ENCODE data around the gene MSH3.
"Not testable (repeated sequence)": the region's sequence is repeated elsewhere in the genome, so short reads cannot be mapped to it uniquely, and the experiment has no call there.

The MSH3 gene

DNA sequence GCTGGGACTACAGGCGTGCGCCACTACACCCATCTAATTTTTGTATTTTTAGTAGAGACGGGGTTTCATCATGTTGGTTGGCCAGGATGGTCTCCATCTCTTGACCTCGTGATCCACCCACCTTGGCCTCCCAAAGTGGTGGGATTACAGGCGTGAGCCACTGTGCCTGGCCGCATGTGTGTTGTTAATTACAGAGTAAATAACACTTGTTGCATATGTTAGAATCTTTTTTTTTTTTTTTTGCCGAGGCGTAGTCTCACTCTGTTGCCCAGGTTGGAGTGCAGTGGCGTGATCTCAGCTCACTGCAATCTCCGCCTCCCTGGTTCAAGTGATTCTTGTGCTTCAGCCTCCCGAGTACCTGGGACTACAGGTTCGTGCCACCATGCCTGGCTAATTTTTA lies 86.0 kb downstream of the MSH3 start:
- H3K9ac ChIP-seq (ENCODE audit: low read depth in 1 of 2, low read length in 2 of 2); H3K27me3 ChIP-seq (ENCODE audit: control insufficient read depth in 1 of 2, insufficient read depth in 2 of 2, low read length in 2 of 2): not testable (repeated sequence)

DNA sequence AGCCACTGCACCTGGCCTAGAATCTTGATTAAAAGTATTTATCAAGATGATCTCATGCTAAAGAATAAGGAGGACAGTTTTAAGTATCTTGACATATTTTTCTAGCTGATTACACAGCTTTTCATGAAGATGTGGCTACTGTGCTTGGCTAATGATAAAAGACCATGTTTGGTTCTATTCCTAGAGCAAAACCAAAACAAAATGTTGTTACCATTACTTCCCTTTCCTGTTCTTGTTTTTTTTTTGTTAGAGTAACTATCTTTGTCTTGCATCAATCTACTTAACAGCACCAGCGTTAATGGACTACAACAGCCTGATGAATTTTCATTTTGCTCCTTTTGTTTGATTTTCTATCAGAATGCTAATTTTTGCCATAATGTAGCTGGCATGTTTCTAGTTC lies 86.5 kb downstream of the MSH3 start:
- H3K4me3 ChIP-seq (ENCODE audit: low read depth in 1 of 2, low read length in 2 of 2): no peak overlapping the region
- no peaks in the 10 kb centered on the region for H3K27me3 ChIP-seq (ENCODE audit: control insufficient read depth in 1 of 2, insufficient read depth in 2 of 2, low read length in 2 of 2)
- no peaks in the 10 kb centered on the region for H3K9me3 ChIP-seq (ENCODE audit: control insufficient read depth in 1 of 2, low read length in 2 of 2)
- H3K4me1 ChIP-seq (ENCODE audit: control insufficient read depth in 1 of 2, insufficient read depth in 2 of 2, low read length in 2 of 2): no peaks in the 10 kb centered on the region
- H3K9ac ChIP-seq (ENCODE audit: low read depth in 1 of 2, low read length in 2 of 2): no peak overlapping the region
- H3K36me3 ChIP-seq (ENCODE audit: control insufficient read depth in 1 of 2, insufficient read depth in 2 of 2, low read length in 2 of 2): peaks cover 16 to 23% of the 10 kb centered on the region in 2 donors
- H3K27ac ChIP-seq (ENCODE audit: low read depth, low read length): no peak overlapping the region

More for the DNA sequence above, 86.0 kb downstream of the MSH3 start:
- not testable (repeated sequence) for H3K4me3 ChIP-seq (ENCODE audit: low read depth in 1 of 2, low read length in 2 of 2); H3K4me1 ChIP-seq (ENCODE audit: control insufficient read depth in 1 of 2, insufficient read depth in 2 of 2, low read length in 2 of 2); H3K9me3 ChIP-seq (ENCODE audit: control insufficient read depth in 1 of 2, low read length in 2 of 2); H3K27ac ChIP-seq (ENCODE audit: low read depth, low read length)
- H3K36me3 ChIP-seq (ENCODE audit: control insufficient read depth in 1 of 2, insufficient read depth in 2 of 2, low read length in 2 of 2): peaks cover 13 to 19% of the 10 kb centered on the region in 2 donors

DNA sequence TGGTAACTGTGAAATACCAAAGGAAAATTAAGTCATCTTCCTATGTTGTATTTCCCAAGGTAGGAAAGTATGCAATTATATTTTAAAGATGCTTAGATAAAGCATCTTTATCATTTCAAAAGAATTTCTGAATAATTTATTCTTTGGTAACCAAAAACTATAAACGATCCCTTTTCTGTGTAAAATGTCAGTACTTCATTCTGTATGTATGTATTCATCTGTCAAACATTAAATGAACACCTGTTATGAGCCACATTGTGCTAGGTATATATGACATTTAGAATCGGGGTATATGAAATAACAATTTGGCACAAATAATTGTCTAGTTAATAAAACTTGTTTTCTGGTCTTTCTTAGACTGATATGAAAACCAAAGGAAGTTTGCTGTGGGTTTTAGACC lies 89.7 kb downstream of the MSH3 start:
- H3K27me3 ChIP-seq (ENCODE audit: control insufficient read depth in 1 of 2, insufficient read depth in 2 of 2, low read length in 2 of 2): no peaks in the 10 kb centered on the region
- H3K4me1 ChIP-seq (ENCODE audit: control insufficient read depth in 1 of 2, insufficient read depth in 2 of 2, low read length in 2 of 2): no peaks in the 10 kb centered on the region
- H3K27ac ChIP-seq (ENCODE audit: low read depth, low read length): no peak overlapping the region
- no peak overlapping the region for H3K9ac ChIP-seq (ENCODE audit: low read depth in 1 of 2, low read length in 2 of 2)
- H3K9me3 ChIP-seq (ENCODE audit: control insufficient read depth in 1 of 2, low read length in 2 of 2): no peaks in the 10 kb centered on the region
- peaks cover 25 to 40% of the 10 kb centered on the region in 2 donors for H3K36me3 ChIP-seq (ENCODE audit: control insufficient read depth in 1 of 2, insufficient read depth in 2 of 2, low read length in 2 of 2)
- H3K4me3 ChIP-seq (ENCODE audit: low read depth in 1 of 2, low read length in 2 of 2): no peak overlapping the region

DNA sequence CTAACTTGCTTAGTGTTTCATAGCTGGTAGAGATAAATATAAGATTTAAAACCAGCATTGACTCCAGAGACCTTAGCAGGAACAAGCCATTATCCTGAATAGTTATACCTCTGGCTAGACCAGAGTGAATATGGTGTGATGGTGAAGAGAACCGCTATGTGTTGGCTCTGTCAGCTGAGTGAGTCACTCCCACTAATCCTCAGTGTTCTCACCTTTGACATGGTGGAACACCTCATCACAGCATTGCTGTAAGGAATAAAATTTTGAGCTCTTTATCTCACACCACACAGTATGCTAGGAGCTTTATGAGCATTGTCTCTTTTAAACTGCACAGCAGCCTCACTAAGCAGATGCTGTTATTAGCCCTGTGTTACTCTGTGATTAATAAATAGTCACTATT lies 91.0 kb downstream of the MSH3 start:
- H3K4me1 ChIP-seq (ENCODE audit: control insufficient read depth in 1 of 2, insufficient read depth in 2 of 2, low read length in 2 of 2): no peaks in the 10 kb centered on the region
- H3K9ac ChIP-seq (ENCODE audit: low read depth in 1 of 2, low read length in 2 of 2): no peak overlapping the region
- no peaks in the 10 kb centered on the region for H3K27me3 ChIP-seq (ENCODE audit: control insufficient read depth in 1 of 2, insufficient read depth in 2 of 2, low read length in 2 of 2)
- H3K9me3 ChIP-seq (ENCODE audit: control insufficient read depth in 1 of 2, low read length in 2 of 2): no peaks in the 10 kb centered on the region
- H3K27ac ChIP-seq (ENCODE audit: low read depth, low read length): no peak overlapping the region
- H3K36me3 ChIP-seq (ENCODE audit: control insufficient read depth in 1 of 2, insufficient read depth in 2 of 2, low read length in 2 of 2): peaks cover 25 to 44% of the 10 kb centered on the region in 2 donors
- H3K4me3 ChIP-seq (ENCODE audit: low read depth in 1 of 2, low read length in 2 of 2): no peak overlapping the region

DNA sequence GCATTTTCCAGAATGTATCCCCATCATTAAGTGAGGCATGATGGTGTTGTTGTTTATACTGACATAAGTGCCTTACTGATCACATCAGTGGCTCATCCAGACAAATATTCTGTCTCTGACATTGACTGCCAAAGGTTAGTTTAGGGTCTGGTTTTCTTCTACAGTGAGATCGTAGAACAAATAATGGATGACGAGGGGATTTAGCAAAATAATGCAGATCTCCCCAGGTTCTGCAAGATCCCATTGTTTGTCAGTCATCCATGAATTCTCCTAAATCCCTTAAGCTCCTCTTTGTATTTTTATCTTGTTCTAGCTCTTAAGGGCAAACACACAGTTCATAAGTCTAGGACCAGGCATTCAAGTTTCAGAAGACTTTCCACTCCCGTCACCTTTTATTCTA lies 93.5 kb downstream of the MSH3 start:
- no peak overlapping the region for H3K9ac ChIP-seq (ENCODE audit: low read depth in 1 of 2, low read length in 2 of 2)
- H3K27ac ChIP-seq (ENCODE audit: low read depth, low read length): no peak overlapping the region
- H3K9me3 ChIP-seq (ENCODE audit: control insufficient read depth in 1 of 2, low read length in 2 of 2): no peaks in the 10 kb centered on the region
- H3K4me3 ChIP-seq (ENCODE audit: low read depth in 1 of 2, low read length in 2 of 2): no peak overlapping the region
- no peaks in the 10 kb centered on the region for H3K27me3 ChIP-seq (ENCODE audit: control insufficient read depth in 1 of 2, insufficient read depth in 2 of 2, low read length in 2 of 2)
- peaks cover 22 to 53% of the 10 kb centered on the region in 2 donors for H3K36me3 ChIP-seq (ENCODE audit: control insufficient read depth in 1 of 2, insufficient read depth in 2 of 2, low read length in 2 of 2)
- no peaks in the 10 kb centered on the region for H3K4me1 ChIP-seq (ENCODE audit: control insufficient read depth in 1 of 2, insufficient read depth in 2 of 2, low read length in 2 of 2)

DNA sequence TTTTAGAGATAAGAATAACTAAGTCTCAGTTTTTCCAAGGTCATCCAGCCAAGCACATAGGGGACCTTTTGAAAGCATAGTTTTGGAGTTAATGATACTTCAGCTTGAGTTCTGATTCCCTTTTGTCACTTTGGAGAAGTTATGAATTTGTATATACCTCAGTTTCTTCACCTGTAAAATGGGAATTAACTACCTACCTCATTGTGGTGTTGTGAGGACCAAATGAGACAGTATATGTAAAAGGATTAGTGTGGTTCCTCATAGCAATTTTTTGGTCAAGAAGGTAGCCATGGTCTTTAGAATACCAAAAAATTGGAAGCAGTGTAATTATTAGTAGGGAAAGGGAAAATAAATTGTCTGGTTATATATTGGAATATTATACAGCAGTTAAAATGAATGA lies 98.0 kb downstream of the MSH3 start:
- Histone ChIP-seq H3K9ac (ENCODE audit: low read depth in 1 of 2, low read length in 2 of 2) (no peak overlapping the region), H3K27me3 (ENCODE audit: control insufficient read depth in 1 of 2, insufficient read depth in 2 of 2, low read length in 2 of 2) (no peaks in the 10 kb centered on the region), H3K4me1 (ENCODE audit: control insufficient read depth in 1 of 2, insufficient read depth in 2 of 2, low read length in 2 of 2) (peaks cover 0 to 4% of the 10 kb centered on the region in 2 donors), H3K36me3 (ENCODE audit: control insufficient read depth in 1 of 2, insufficient read depth in 2 of 2, low read length in 2 of 2) (peaks cover 0 to 29% of the 10 kb centered on the region in 2 donors), H3K9me3 (ENCODE audit: control insufficient read depth in 1 of 2, low read length in 2 of 2) (no peaks in the 10 kb centered on the region), H3K27ac (ENCODE audit: low read depth, low read length) (no peak overlapping the region), H3K4me3 (ENCODE audit: low read depth in 1 of 2, low read length in 2 of 2) (no peak overlapping the region)

DNA sequence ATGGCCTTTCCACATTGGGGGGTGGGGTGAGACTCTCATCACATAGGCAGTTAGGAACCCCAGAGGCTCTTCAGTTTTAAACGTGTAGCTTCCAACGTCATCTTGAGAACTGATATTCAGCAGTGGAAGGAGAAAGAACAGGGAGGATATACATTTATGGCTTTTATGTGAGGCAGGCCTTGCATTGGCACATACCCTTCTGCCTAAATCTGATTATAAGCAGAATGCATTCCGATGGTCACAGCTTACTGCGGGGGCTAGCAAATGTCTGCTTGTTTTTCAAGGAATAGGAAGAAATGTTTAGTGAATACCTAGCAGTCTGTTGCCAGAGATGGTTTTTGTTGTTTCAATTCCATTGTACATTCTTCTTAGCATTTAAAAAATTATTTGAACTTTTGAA lies 99.3 kb downstream of the MSH3 start:
- no peak overlapping the region for H3K9ac ChIP-seq (ENCODE audit: low read depth in 1 of 2, low read length in 2 of 2)
- peaks cover 0 to 4% of the 10 kb centered on the region in 2 donors for H3K4me1 ChIP-seq (ENCODE audit: control insufficient read depth in 1 of 2, insufficient read depth in 2 of 2, low read length in 2 of 2)
- no peaks in the 10 kb centered on the region for H3K27me3 ChIP-seq (ENCODE audit: control insufficient read depth in 1 of 2, insufficient read depth in 2 of 2, low read length in 2 of 2)
- H3K27ac ChIP-seq (ENCODE audit: low read depth, low read length): no peak overlapping the region
- H3K4me3 ChIP-seq (ENCODE audit: low read depth in 1 of 2, low read length in 2 of 2): no peak overlapping the region
- no peaks in the 10 kb centered on the region for H3K9me3 ChIP-seq (ENCODE audit: control insufficient read depth in 1 of 2, low read length in 2 of 2)
- peaks cover 0 to 22% of the 10 kb centered on the region in 2 donors for H3K36me3 ChIP-seq (ENCODE audit: control insufficient read depth in 1 of 2, insufficient read depth in 2 of 2, low read length in 2 of 2)

DNA sequence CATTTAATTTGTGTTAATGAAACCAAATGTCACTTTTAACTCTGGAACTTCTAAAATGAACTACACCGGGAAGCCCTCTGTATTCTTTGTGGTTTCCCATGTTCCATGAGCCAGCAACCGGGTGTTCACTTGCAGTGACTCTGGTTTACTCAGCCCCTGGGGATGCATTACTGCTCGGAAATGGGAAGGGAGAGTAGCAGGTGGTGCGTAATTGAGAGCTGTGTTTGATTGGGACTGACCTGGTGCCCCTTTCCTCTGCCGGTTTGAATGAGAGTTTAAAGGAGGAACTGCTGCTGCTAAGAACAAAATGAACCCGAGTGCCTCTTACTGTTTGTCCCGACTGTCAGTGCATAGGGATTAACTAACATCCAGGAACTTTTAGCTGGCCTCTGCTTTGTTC lies 100.4 kb downstream of the MSH3 start:
- Histone ChIP-seq H3K9me3 (ENCODE audit: control insufficient read depth in 1 of 2, low read length in 2 of 2) (no peaks in the 10 kb centered on the region), H3K36me3 (ENCODE audit: control insufficient read depth in 1 of 2, insufficient read depth in 2 of 2, low read length in 2 of 2) (peaks cover 0 to 15% of the 10 kb centered on the region in 2 donors), H3K27me3 (ENCODE audit: control insufficient read depth in 1 of 2, insufficient read depth in 2 of 2, low read length in 2 of 2) (no peaks in the 10 kb centered on the region), H3K4me3 (ENCODE audit: low read depth in 1 of 2, low read length in 2 of 2) (peak overlapping the region in 1 of 2 donors; percentile 8), H3K9ac (ENCODE audit: low read depth in 1 of 2, low read length in 2 of 2) (no peak overlapping the region), H3K27ac (ENCODE audit: low read depth, low read length) (no peak overlapping the region), H3K4me1 (ENCODE audit: control insufficient read depth in 1 of 2, insufficient read depth in 2 of 2, low read length in 2 of 2) (peaks cover 0 to 4% of the 10 kb centered on the region in 2 donors)

DNA sequence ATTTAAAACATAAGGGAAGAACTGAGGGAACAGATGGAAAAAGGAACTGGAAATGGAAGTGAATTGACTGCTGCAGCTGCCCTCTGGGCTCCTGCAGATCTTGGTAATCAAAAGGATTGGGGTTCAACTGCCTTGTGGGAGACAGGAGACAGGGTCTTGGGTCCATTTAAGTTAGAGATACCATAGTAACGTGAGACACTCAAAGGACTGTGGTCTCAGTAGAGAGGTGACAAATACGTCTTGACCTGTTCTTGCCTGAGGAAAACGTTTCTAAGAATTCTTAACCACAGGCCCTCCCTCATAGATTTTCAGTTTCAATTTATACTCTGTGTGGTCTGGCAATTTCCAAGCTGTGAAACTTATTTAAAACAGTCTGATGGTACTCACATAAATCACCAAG lies 101.2 kb downstream of the MSH3 start:
- H3K9ac ChIP-seq (ENCODE audit: low read depth in 1 of 2, low read length in 2 of 2): no peak overlapping the region
- H3K36me3 ChIP-seq (ENCODE audit: control insufficient read depth in 1 of 2, insufficient read depth in 2 of 2, low read length in 2 of 2): peaks cover 0 to 15% of the 10 kb centered on the region in 2 donors
- no peak overlapping the region for H3K27ac ChIP-seq (ENCODE audit: low read depth, low read length)
- H3K4me1 ChIP-seq (ENCODE audit: control insufficient read depth in 1 of 2, insufficient read depth in 2 of 2, low read length in 2 of 2): peaks cover 0 to 4% of the 10 kb centered on the region in 2 donors
- H3K4me3 ChIP-seq (ENCODE audit: low read depth in 1 of 2, low read length in 2 of 2): no peak overlapping the region
- H3K27me3 ChIP-seq (ENCODE audit: control insufficient read depth in 1 of 2, insufficient read depth in 2 of 2, low read length in 2 of 2): no peaks in the 10 kb centered on the region
- H3K9me3 ChIP-seq (ENCODE audit: control insufficient read depth in 1 of 2, low read length in 2 of 2): no peaks in the 10 kb centered on the region

DNA sequence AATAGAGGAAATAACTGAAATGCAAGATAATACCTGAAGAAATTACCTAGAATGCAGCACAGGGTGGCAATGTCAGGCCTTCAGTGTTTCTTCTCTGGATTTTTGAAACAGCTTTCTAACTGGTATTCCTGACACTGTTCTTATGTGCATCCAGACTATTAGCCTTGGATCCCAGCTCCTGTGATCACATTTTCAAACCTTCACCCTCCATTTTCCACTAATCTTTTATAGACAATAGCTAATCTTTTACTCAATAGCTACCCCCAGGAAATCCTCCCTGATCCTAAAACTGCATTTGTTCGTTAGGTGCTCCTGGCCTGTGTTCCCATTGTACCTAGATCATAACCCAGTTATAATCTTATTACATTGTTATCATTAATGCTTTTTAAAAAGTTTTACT lies 101.8 kb downstream of the MSH3 start:
- Histone ChIP-seq H3K27me3 (ENCODE audit: control insufficient read depth in 1 of 2, insufficient read depth in 2 of 2, low read length in 2 of 2) (no peaks in the 10 kb centered on the region), H3K36me3 (ENCODE audit: control insufficient read depth in 1 of 2, insufficient read depth in 2 of 2, low read length in 2 of 2) (peaks cover 0 to 11% of the 10 kb centered on the region in 2 donors), H3K9me3 (ENCODE audit: control insufficient read depth in 1 of 2, low read length in 2 of 2) (no peaks in the 10 kb centered on the region), H3K9ac (ENCODE audit: low read depth in 1 of 2, low read length in 2 of 2) (no peak overlapping the region), H3K4me1 (ENCODE audit: control insufficient read depth in 1 of 2, insufficient read depth in 2 of 2, low read length in 2 of 2) (peaks cover 0 to 4% of the 10 kb centered on the region in 2 donors), H3K27ac (ENCODE audit: low read depth, low read length) (no peak overlapping the region), H3K4me3 (ENCODE audit: low read depth in 1 of 2, low read length in 2 of 2) (no peak overlapping the region)

DNA sequence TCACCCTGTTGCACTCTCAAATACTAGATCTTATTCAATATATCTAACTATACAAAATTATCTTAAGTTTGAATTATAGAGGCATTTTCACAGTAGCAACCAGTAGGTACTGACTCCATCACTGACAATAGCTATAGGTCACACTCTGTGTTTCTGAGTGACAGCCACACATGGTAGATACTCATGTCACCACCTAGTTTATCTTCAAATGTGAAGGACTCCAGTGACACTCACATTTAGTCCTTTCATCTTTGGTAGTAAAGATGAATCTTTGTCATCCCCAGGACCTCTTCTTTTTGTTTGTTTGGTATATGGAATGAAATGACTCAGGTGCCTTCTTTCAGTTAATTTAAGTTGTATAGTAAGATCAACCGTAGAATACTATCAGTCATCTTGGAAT lies 102.8 kb downstream of the MSH3 start:
- Histone ChIP-seq H3K9ac (ENCODE audit: low read depth in 1 of 2, low read length in 2 of 2) (no peak overlapping the region), H3K27ac (ENCODE audit: low read depth, low read length) (no peak overlapping the region), H3K36me3 (ENCODE audit: control insufficient read depth in 1 of 2, insufficient read depth in 2 of 2, low read length in 2 of 2) (peaks cover 0 to 7% of the 10 kb centered on the region in 2 donors), H3K27me3 (ENCODE audit: control insufficient read depth in 1 of 2, insufficient read depth in 2 of 2, low read length in 2 of 2) (no peaks in the 10 kb centered on the region), H3K4me1 (ENCODE audit: control insufficient read depth in 1 of 2, insufficient read depth in 2 of 2, low read length in 2 of 2) (peaks cover 0 to 4% of the 10 kb centered on the region in 2 donors), H3K9me3 (ENCODE audit: control insufficient read depth in 1 of 2, low read length in 2 of 2) (no peaks in the 10 kb centered on the region), H3K4me3 (ENCODE audit: low read depth in 1 of 2, low read length in 2 of 2) (no peak overlapping the region)
